ENCODE data around the gene TEDC2.

DNA sequence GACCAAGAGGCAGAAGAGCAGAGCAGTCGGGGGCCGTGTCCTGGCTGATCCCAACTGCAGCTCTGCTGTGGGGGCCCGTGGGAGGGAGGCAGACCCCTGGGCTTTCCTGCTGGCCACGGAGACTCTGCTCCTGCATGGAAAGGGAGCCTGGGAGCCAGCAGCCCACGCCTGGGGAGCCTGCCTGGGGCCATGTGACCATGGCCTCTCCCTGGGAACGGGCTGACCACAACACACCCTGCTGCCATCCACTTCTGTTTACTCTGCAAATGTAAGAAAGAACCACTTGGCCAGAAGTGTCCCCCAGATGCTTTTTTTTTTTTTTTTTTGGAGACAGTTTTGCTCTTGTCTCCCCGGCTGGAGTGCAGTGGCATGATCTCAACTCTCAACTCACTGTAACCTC is 2.0 kb upstream of the TEDC2 start:
- no peak for TF ChIP-seq EZH2phosphoT487 (IDR thresholded peaks at IDR 0.05; ENCODE audit: low read length)
- TF ChIP-seq, protein P1, sequence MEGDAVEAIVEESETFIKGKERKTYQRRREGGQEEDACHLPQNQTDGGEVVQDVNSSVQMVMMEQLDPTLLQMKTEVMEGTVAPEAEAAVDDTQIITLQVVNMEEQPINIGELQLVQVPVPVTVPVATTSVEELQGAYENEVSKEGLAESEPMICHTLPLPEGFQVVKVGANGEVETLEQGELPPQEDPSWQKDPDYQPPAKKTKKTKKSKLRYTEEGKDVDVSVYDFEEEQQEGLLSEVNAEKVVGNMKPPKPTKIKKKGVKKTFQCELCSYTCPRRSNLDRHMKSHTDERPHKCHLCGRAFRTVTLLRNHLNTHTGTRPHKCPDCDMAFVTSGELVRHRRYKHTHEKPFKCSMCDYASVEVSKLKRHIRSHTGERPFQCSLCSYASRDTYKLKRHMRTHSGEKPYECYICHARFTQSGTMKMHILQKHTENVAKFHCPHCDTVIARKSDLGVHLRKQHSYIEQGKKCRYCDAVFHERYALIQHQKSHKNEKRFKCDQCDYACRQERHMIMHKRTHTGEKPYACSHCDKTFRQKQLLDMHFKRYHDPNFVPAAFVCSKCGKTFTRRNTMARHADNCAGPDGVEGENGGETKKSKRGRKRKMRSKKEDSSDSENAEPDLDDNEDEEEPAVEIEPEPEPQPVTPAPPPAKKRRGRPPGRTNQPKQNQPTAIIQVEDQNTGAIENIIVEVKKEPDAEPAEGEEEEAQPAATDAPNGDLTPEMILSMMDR (IDR thresholded peaks at IDR 0.05; ENCODE audit: low read length), result no peak
- no peak for TF ChIP-seq EZH2 (optimal IDR thresholded peaks at IDR 0.05; ENCODE audit: low read depth, low read length)
